Measurements from ENCODE around the gene ZBTB20.

The ZBTB20 gene

GRCh38 chr3:114967168-114967567 lies 179.9 kb downstream of the ZBTB20 start:
- Histone ChIP-seq H3K27me3 (ENCODE audit: control insufficient read depth in 1 of 2, insufficient read depth in 1 of 2, low read length in 2 of 2) (no peaks in the 10 kb centered on the region), H2AFZ (ENCODE audit: low read depth, low read length) (no peak overlapping the region), H4K91ac (ENCODE audit: low read length) (no peak overlapping the region), H3K4me2 (ENCODE audit: low read length, poor library complexity, severe bottlenecking) (no peak overlapping the region), H3K4me1 (ENCODE audit: control insufficient read depth, insufficient read depth, low read depth, low read length) (no peaks in the 10 kb centered on the region), H3K23ac (ENCODE audit: low read length in 2 of 2) (no peak overlapping the region), H3K9me3 (ENCODE audit: control insufficient read depth, low read length) (no peaks in the 10 kb centered on the region), H3K4me3 (ENCODE audit: insufficient read depth in 1 of 2, low read depth in 1 of 2, low read length in 2 of 2) (no peak overlapping the region), H2AK5ac (ENCODE audit: low read length, severe bottlenecking) (no peak overlapping the region), H3K9ac (ENCODE audit: low read length) (no peak overlapping the region), H2BK15ac (ENCODE audit: low read depth, poor library complexity, severe bottlenecking) (no peak overlapping the region), H3K14ac (ENCODE audit: low read length in 2 of 2) (no peak overlapping the region), H2BK12ac (ENCODE audit: low read length in 2 of 2) (no peak overlapping the region), H3K18ac (ENCODE audit: low read depth in 1 of 2, low read length in 2 of 2) (no peak overlapping the region), H2BK5ac (ENCODE audit: low read depth, low read length, poor library complexity, severe bottlenecking) (no peak overlapping the region), H3K36me3 (ENCODE audit: control insufficient read depth in 1 of 2, insufficient read depth in 2 of 2, low read depth in 1 of 2, low read length in 2 of 2) (peaks cover 0 to 10% of the 10 kb centered on the region in 2 experiments), H3K4ac (ENCODE audit: low read depth in 1 of 2, low read length in 2 of 2) (no peak overlapping the region), H4K8ac (ENCODE audit: low read length) (no peak overlapping the region), H2BK120ac (ENCODE audit: low read depth, low read length) (no peak overlapping the region), H3K79me1 (replicated peaks; ENCODE audit: low read length, poor library complexity, severe bottlenecking) (no peaks in the 10 kb centered on the region), H3K27ac (ENCODE audit: low read length, poor library complexity, severe bottlenecking) (no peak overlapping the region)
- DNase-seq: no peak
- WGBS: no CpG with 5 or more reads among the region's 1 CpG

- Histone ChIP-seq H3K4me3 (ENCODE audit: insufficient read depth in 1 of 2, low read depth in 1 of 2, low read length in 2 of 2) (no peak overlapping the region), H3K27me3 (ENCODE audit: control insufficient read depth in 1 of 2, insufficient read depth in 1 of 2, low read length in 2 of 2) (no peaks in the 10 kb centered on the region), H3K4ac (ENCODE audit: low read depth in 1 of 2, low read length in 2 of 2) (no peak overlapping the region), H3K4me1 (ENCODE audit: control insufficient read depth, insufficient read depth, low read depth, low read length) (no peaks in the 10 kb centered on the region), H4K8ac (ENCODE audit: low read length) (no peak overlapping the region), H3K9ac (ENCODE audit: low read length) (no peak overlapping the region), H2AK5ac (ENCODE audit: low read length, severe bottlenecking) (no peak overlapping the region), H3K9me3 (ENCODE audit: control insufficient read depth, low read length) (no peaks in the 10 kb centered on the region), H2BK120ac (ENCODE audit: low read depth, low read length) (no peak overlapping the region), H3K27ac (ENCODE audit: low read length, poor library complexity, severe bottlenecking) (no peak overlapping the region), H3K23ac (ENCODE audit: low read length in 2 of 2) (no peak overlapping the region), H2AFZ (ENCODE audit: low read depth, low read length) (no peak overlapping the region), H2BK5ac (ENCODE audit: low read depth, low read length, poor library complexity, severe bottlenecking) (no peak overlapping the region), H2BK15ac (ENCODE audit: low read depth, poor library complexity, severe bottlenecking) (no peak overlapping the region), H3K4me2 (ENCODE audit: low read length, poor library complexity, severe bottlenecking) (no peak overlapping the region), H3K36me3 (ENCODE audit: control insufficient read depth in 1 of 2, insufficient read depth in 2 of 2, low read depth in 1 of 2, low read length in 2 of 2) (peaks cover 0 to 4% of the 10 kb centered on the region in 2 experiments), H4K91ac (ENCODE audit: low read length) (no peak overlapping the region), H3K14ac (ENCODE audit: low read length in 2 of 2) (no peak overlapping the region), H3K18ac (ENCODE audit: low read depth in 1 of 2, low read length in 2 of 2) (no peak overlapping the region), H2BK12ac (ENCODE audit: low read length in 2 of 2) (no peak overlapping the region), H3K79me1 (replicated peaks; ENCODE audit: low read length, poor library complexity, severe bottlenecking) (no peaks in the 10 kb centered on the region)
- WGBS: no CpG with 5 or more reads among the region's 2 CpGs
- DNase-seq: no peak
These were observed 184.9 kb downstream of the ZBTB20 start for GRCh38 chr3:114962189-114962588.

GRCh38 chr3:114958930-114959329 lies 188.2 kb downstream of the ZBTB20 start:
- no peak overlapping the region for H3K9ac ChIP-seq (ENCODE audit: low read length)
- no peak overlapping the region for H3K4ac ChIP-seq (ENCODE audit: low read depth in 1 of 2, low read length in 2 of 2)
- no peak overlapping the region for H3K23ac ChIP-seq (ENCODE audit: low read length in 2 of 2)
- no peak for DNase-seq
- no peaks in the 10 kb centered on the region for H3K79me1 ChIP-seq (replicated peaks; ENCODE audit: low read length, poor library complexity, severe bottlenecking)
- H3K9me3 ChIP-seq (ENCODE audit: control insufficient read depth, low read length): peaks cover 25% of the 10 kb centered on the region
- H3K14ac ChIP-seq (ENCODE audit: low read length in 2 of 2): no peak overlapping the region
- no peak overlapping the region for H2BK5ac ChIP-seq (ENCODE audit: low read depth, low read length, poor library complexity, severe bottlenecking)
- H2BK12ac ChIP-seq (ENCODE audit: low read length in 2 of 2): no peak overlapping the region
- H3K4me3 ChIP-seq (ENCODE audit: insufficient read depth in 1 of 2, low read depth in 1 of 2, low read length in 2 of 2): no peak overlapping the region
- no peak overlapping the region for H2BK120ac ChIP-seq (ENCODE audit: low read depth, low read length)
- H4K91ac ChIP-seq (ENCODE audit: low read length): no peak overlapping the region
- H3K27ac ChIP-seq (ENCODE audit: low read length, poor library complexity, severe bottlenecking): no peak overlapping the region
- no peak overlapping the region for H4K8ac ChIP-seq (ENCODE audit: low read length)
- no peak overlapping the region for H2AFZ ChIP-seq (ENCODE audit: low read depth, low read length)
- no peak overlapping the region for H3K18ac ChIP-seq (ENCODE audit: low read depth in 1 of 2, low read length in 2 of 2)
- H3K36me3 ChIP-seq (ENCODE audit: control insufficient read depth in 1 of 2, insufficient read depth in 2 of 2, low read depth in 1 of 2, low read length in 2 of 2): peaks cover 0 to 14% of the 10 kb centered on the region in 2 experiments
- no peaks in the 10 kb centered on the region for H3K27me3 ChIP-seq (ENCODE audit: control insufficient read depth in 1 of 2, insufficient read depth in 1 of 2, low read length in 2 of 2)
- H2BK15ac ChIP-seq (ENCODE audit: low read depth, poor library complexity, severe bottlenecking): no peak overlapping the region
- H3K4me1 ChIP-seq (ENCODE audit: control insufficient read depth, insufficient read depth, low read depth, low read length): no peaks in the 10 kb centered on the region
- no peak overlapping the region for H3K4me2 ChIP-seq (ENCODE audit: low read length, poor library complexity, severe bottlenecking)
- no peak overlapping the region for H2AK5ac ChIP-seq (ENCODE audit: low read length, severe bottlenecking)

GRCh38 chr3:114953800-114954199 lies 193.3 kb downstream of the ZBTB20 start:
- Histone ChIP-seq H3K23ac (ENCODE audit: low read length in 2 of 2) (no peak overlapping the region), H3K36me3 (ENCODE audit: control insufficient read depth in 1 of 2, insufficient read depth in 2 of 2, low read depth in 1 of 2, low read length in 2 of 2) (peaks cover 0 to 14% of the 10 kb centered on the region in 2 experiments), H3K9ac (ENCODE audit: low read length) (no peak overlapping the region), H2BK120ac (ENCODE audit: low read depth, low read length) (no peak overlapping the region), H2BK5ac (ENCODE audit: low read depth, low read length, poor library complexity, severe bottlenecking) (no peak overlapping the region), H4K91ac (ENCODE audit: low read length) (no peak overlapping the region), H3K4me3 (ENCODE audit: insufficient read depth in 1 of 2, low read depth in 1 of 2, low read length in 2 of 2) (no peak overlapping the region), H2BK12ac (ENCODE audit: low read length in 2 of 2) (no peak overlapping the region), H3K4me2 (ENCODE audit: low read length, poor library complexity, severe bottlenecking) (no peak overlapping the region), H3K9me3 (ENCODE audit: control insufficient read depth, low read length) (peaks cover 48% of the 10 kb centered on the region), H2BK15ac (ENCODE audit: low read depth, poor library complexity, severe bottlenecking) (no peak overlapping the region), H2AFZ (ENCODE audit: low read depth, low read length) (no peak overlapping the region), H3K4ac (ENCODE audit: low read depth in 1 of 2, low read length in 2 of 2) (no peak overlapping the region), H3K79me1 (replicated peaks; ENCODE audit: low read length, poor library complexity, severe bottlenecking) (no peaks in the 10 kb centered on the region), H2AK5ac (ENCODE audit: low read length, severe bottlenecking) (no peak overlapping the region), H3K27ac (ENCODE audit: low read length, poor library complexity, severe bottlenecking) (no peak overlapping the region), H3K18ac (ENCODE audit: low read depth in 1 of 2, low read length in 2 of 2) (no peak overlapping the region), H3K14ac (ENCODE audit: low read length in 2 of 2) (no peak overlapping the region), H4K8ac (ENCODE audit: low read length) (no peak overlapping the region), H3K4me1 (ENCODE audit: control insufficient read depth, insufficient read depth, low read depth, low read length) (no peaks in the 10 kb centered on the region), H3K27me3 (ENCODE audit: control insufficient read depth in 1 of 2, insufficient read depth in 1 of 2, low read length in 2 of 2) (no peaks in the 10 kb centered on the region)
- 100% methylated on average over 1 of the region's 1 CpG for WGBS
- no peak for DNase-seq
